ENCODE measurements around the gene HAGH. TPM values are rescaled to one million over a fixed set of nuclear protein-coding genes. Genes with fewer than 3 reads are reported as not detected.

HAGH gene
- total RNA-seq, 5 donors from 2014 or later (not counting 1 experiment from before 2014, with no cell fraction given), result 37.6 to 102 (median 70.7) TPM

GRCh38 chr16:1816396-1817275 is 10.0 kb downstream of the HAGH start:
- DNase-seq, result no peak

DNA sequence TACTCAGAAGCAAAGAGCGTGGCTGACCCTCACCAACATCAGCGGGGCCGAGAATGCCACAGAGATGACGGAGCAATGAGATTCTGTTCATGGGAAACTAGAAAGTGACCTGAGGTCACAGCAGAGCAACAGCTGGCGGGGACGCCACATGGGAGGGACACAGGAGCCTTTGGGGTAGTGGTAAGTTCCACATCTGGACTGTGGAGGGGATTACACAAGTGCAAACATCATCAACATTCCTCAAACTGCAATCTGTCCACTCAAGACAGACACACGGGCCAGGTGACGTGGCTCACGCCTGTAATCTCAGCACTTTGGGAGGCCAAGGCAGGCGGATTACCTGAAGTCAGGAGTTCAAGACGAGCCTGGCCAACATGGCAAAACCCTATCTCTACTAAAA is 11.2 kb downstream of the HAGH start:
- WGBS (ENCODE audit: insufficient coverage), result 93% methylated on average over 6 of the region's 11 CpGs
- no peaks in the 10 kb centered on the region for H3K9me3 ChIP-seq
- ATAC-seq (replicated peaks in 1 of 4), result no peak
- no peak for DNase-seq
- H3K36me3 Mint-ChIP-seq, result peaks cover 18% of the 10 kb centered on the region
- ChIA-PET POLR2A (interaction anchor here in 1 of 2 donors (0.6 kb wide), 1 partner anchor 834 kb away, joined by 8 read pairs; the partner anchor contains the start of gene SOX8), CTCF (interaction anchor here in 1 of 2 donors (1.2 kb wide), 1 partner anchor 8 kb away, joined by 5 read pairs; no protein-coding TSS in a partner anchor)
- H3K27me3 ChIP-seq (replicated peaks in 1 of 2; ENCODE audit: control insufficient read depth in 2 of 2, extremely low read depth in 1 of 2, insufficient read depth in 2 of 2, low read length in 1 of 2), result no peaks in the 10 kb centered on the region
- H3K4me3 ChIP-seq (ENCODE audit: control insufficient read depth in 1 of 2, extremely low read depth in 1 of 2, low read length in 1 of 2), result no peak overlapping the region
- no peaks in the 10 kb centered on the region for H3K9me3 Mint-ChIP-seq
- peaks cover 29 to 64% of the 10 kb centered on the region in 2 donors for H3K36me3 ChIP-seq (ENCODE audit: control insufficient read depth in 2 of 2, extremely low read depth in 1 of 2, insufficient read depth in 1 of 2, low read length in 1 of 2)
- H3K4me1 Mint-ChIP-seq, result peaks cover 7 to 11% (median 10%) of the 10 kb centered on the region in 3 donors
- H3K4me3 Mint-ChIP-seq, result no peak overlapping the region
- H3K4me1 ChIP-seq (ENCODE audit: control insufficient read depth in 1 of 2, extremely low read depth in 1 of 2, insufficient read depth in 2 of 2, low read length in 2 of 2), result peaks cover 0 to 2% of the 10 kb centered on the region in 2 experiments
- no peak overlapping the region for H3K27ac ChIP-seq (ENCODE audit: low read length)
- H3K27me3 Mint-ChIP-seq, result no peaks in the 10 kb centered on the region
- peak overlapping the region in 1 of 2 donors; percentile 36 for H3K27ac Mint-ChIP-seq

More at GRCh38 chr16:1816396-1817275, 10.0 kb downstream of the HAGH start:
- CTCF ChIA-PET, result no interaction called here
- Histone ChIP-seq H3K4me1 (ENCODE audit: control insufficient read depth in 1 of 2, extremely low read depth in 1 of 2, insufficient read depth in 2 of 2, low read length in 2 of 2) (peaks cover 0 to 7% of the 10 kb centered on the region in 2 experiments), H3K27me3 (replicated peaks in 1 of 2; ENCODE audit: control insufficient read depth in 2 of 2, extremely low read depth in 1 of 2, insufficient read depth in 2 of 2, low read length in 1 of 2) (no peaks in the 10 kb centered on the region), H3K27ac (ENCODE audit: low read length) (no peak overlapping the region), H3K9me3 (no peaks in the 10 kb centered on the region), H3K4me3 (ENCODE audit: control insufficient read depth in 1 of 2, extremely low read depth in 1 of 2, low read length in 1 of 2) (no peak overlapping the region), H3K36me3 (ENCODE audit: control insufficient read depth in 2 of 2, extremely low read depth in 1 of 2, insufficient read depth in 1 of 2, low read length in 1 of 2) (peaks cover 36 to 70% of the 10 kb centered on the region in 2 donors)
- Mint-ChIP-seq H3K27me3 (no peaks in the 10 kb centered on the region), H3K4me3 (no peak overlapping the region), H3K9me3 (no peaks in the 10 kb centered on the region), H3K36me3 (peaks cover 18% of the 10 kb centered on the region), H3K27ac (no peak overlapping the region), H3K4me1 (peaks cover 7 to 11% (median 10%) of the 10 kb centered on the region in 3 donors)
- 96% methylated on average over 38 of the region's 40 CpGs for WGBS (ENCODE audit: insufficient coverage)
- POLR2A ChIA-PET, result no interaction called here
- no peak for ATAC-seq (replicated peaks in 1 of 4)

DNA sequence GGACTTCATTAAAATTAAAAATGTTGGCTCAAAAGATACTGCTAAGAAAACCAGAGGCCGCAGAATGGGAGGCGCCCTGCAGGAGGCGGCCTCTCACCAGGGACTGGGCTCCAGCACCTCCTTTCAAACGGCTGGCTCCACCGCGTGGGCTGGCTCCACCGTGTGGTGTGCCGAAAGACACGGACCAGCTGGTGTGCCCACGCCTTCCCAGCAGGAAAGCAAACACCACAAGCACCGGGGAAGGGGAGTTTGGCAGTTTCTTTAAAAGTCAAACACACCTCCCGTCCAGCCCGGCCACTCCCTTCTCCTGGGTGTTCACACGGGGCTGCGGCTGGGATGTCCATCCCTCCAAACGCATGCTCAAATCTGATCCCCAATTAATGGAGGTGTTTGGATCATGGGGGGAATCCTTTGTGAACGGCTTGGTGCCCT is 13.9 kb downstream of the HAGH start:
- H3K27ac Mint-ChIP-seq, result no peak overlapping the region
- peaks cover 21% of the 10 kb centered on the region for H3K36me3 Mint-ChIP-seq
- no peaks in the 10 kb centered on the region for H3K27me3 Mint-ChIP-seq
- no peak overlapping the region for H3K4me3 Mint-ChIP-seq
- Histone ChIP-seq H3K36me3 (ENCODE audit: control insufficient read depth in 2 of 2, extremely low read depth in 1 of 2, insufficient read depth in 1 of 2, low read length in 1 of 2) (peaks cover 28 to 62% of the 10 kb centered on the region in 2 donors), H3K4me3 (ENCODE audit: control insufficient read depth in 1 of 2, extremely low read depth in 1 of 2, low read length in 1 of 2) (no peak overlapping the region), H3K27ac (ENCODE audit: low read length) (no peak overlapping the region), H3K4me1 (ENCODE audit: control insufficient read depth in 1 of 2, extremely low read depth in 1 of 2, insufficient read depth in 2 of 2, low read length in 2 of 2) (no peaks in the 10 kb centered on the region), H3K27me3 (replicated peaks in 1 of 2; ENCODE audit: control insufficient read depth in 2 of 2, extremely low read depth in 1 of 2, insufficient read depth in 2 of 2, low read length in 1 of 2) (no peaks in the 10 kb centered on the region), H3K9me3 (no peaks in the 10 kb centered on the region)
- CTCF ChIA-PET, result no interaction called here
- H3K4me1 Mint-ChIP-seq, result peaks cover 7 to 11% (median 10%) of the 10 kb centered on the region in 3 donors
- no peaks in the 10 kb centered on the region for H3K9me3 Mint-ChIP-seq
- DNase-seq, result peak in 32 of 35 experiments; percentile 10 to 60 (median 39)
- POLR2A ChIA-PET, result no interaction called here
- ATAC-seq (replicated peaks in 1 of 4), result peak; percentile 78 to 98 (median 88)
- 14% methylated on average over 10 of the region's 17 CpGs for WGBS (ENCODE audit: insufficient coverage)

DNA sequence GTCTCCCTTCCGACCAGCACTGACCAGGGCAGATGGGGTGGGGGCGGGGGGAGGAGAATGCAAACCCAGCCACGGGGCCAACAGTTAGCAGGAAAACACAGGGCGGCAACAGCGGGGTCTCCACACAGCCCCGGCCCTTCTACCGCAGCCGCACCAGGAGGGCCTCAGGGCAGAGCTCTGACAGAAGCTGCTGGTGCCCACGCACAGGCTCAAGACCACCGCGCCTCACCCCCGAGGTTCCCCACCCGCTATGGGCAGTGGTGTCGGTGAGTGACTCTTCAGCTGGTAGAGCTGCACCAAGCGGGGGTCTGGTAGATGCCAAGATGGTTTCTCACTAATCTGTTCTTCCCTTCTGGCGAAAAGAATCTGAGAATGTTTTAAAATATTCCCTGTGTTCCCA is 16.1 kb downstream of the HAGH start:
- no peak for ATAC-seq (replicated peaks in 1 of 4)
- Histone ChIP-seq H3K36me3 (ENCODE audit: control insufficient read depth in 2 of 2, extremely low read depth in 1 of 2, insufficient read depth in 1 of 2, low read length in 1 of 2) (peaks cover 26 to 50% of the 10 kb centered on the region in 2 donors), H3K27me3 (replicated peaks in 1 of 2; ENCODE audit: control insufficient read depth in 2 of 2, extremely low read depth in 1 of 2, insufficient read depth in 2 of 2, low read length in 1 of 2) (no peaks in the 10 kb centered on the region), H3K4me1 (ENCODE audit: control insufficient read depth in 1 of 2, extremely low read depth in 1 of 2, insufficient read depth in 2 of 2, low read length in 2 of 2) (no peaks in the 10 kb centered on the region), H3K4me3 (ENCODE audit: control insufficient read depth in 1 of 2, extremely low read depth in 1 of 2, low read length in 1 of 2) (no peak overlapping the region), H3K27ac (ENCODE audit: low read length) (no peak overlapping the region), H3K9me3 (no peaks in the 10 kb centered on the region)
- Mint-ChIP-seq H3K27me3 (no peaks in the 10 kb centered on the region), H3K9me3 (no peaks in the 10 kb centered on the region), H3K4me1 (peaks cover 7 to 11% (median 10%) of the 10 kb centered on the region in 3 donors), H3K36me3 (peaks cover 33% of the 10 kb centered on the region), H3K27ac (no peak overlapping the region), H3K4me3 (no peak overlapping the region)
- no peak for DNase-seq
- POLR2A ChIA-PET, result interaction anchor here in 1 of 2 donors (0.8 kb wide), 1 partner anchor 421 kb away, joined by 9 read pairs; no protein-coding TSS in a partner anchor
- CTCF ChIA-PET, result interaction anchor here in 1 of 2 donors (1.0 kb wide), 1 partner anchor 28 kb away, joined by 3 read pairs; the partner anchor contains the start of genes NUBP2 and SPSB3
- 100% methylated on average over 15 of the region's 16 CpGs for WGBS (ENCODE audit: insufficient coverage)

DNA sequence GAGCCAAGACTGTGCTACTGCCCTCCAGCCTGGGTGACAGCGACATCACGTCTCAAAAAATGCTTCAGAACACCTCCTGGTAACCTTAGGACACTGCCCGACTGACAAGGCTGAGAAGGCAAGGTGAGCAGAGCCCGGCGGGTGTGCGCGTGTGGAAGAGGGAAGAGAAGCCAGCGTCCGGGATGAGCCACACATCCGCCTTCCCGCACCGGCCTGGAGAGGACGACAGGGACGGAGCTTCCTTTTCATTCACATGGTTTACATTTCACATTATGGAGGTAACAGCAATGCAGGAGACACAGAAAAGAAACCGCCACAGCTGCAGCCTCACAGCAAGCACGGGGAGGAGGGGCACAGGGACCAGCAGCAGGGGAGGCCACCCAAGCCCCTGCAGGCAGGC is 16.5 kb downstream of the HAGH start:
- Mint-ChIP-seq H3K4me1 (peaks cover 7 to 10% (median 9%) of the 10 kb centered on the region in 3 donors), H3K4me3 (no peak overlapping the region), H3K36me3 (peaks cover 30% of the 10 kb centered on the region), H3K9me3 (no peaks in the 10 kb centered on the region), H3K27me3 (no peaks in the 10 kb centered on the region), H3K27ac (no peak overlapping the region)
- DNase-seq (no peak), ATAC-seq (replicated peaks in 1 of 4) (no peak)
- Histone ChIP-seq H3K27me3 (replicated peaks in 1 of 2; ENCODE audit: control insufficient read depth in 2 of 2, extremely low read depth in 1 of 2, insufficient read depth in 2 of 2, low read length in 1 of 2) (no peaks in the 10 kb centered on the region), H3K27ac (ENCODE audit: low read length) (no peak overlapping the region), H3K4me1 (ENCODE audit: control insufficient read depth in 1 of 2, extremely low read depth in 1 of 2, insufficient read depth in 2 of 2, low read length in 2 of 2) (no peaks in the 10 kb centered on the region), H3K9me3 (no peaks in the 10 kb centered on the region), H3K36me3 (ENCODE audit: control insufficient read depth in 2 of 2, extremely low read depth in 1 of 2, insufficient read depth in 1 of 2, low read length in 1 of 2) (peaks cover 22 to 46% of the 10 kb centered on the region in 2 donors), H3K4me3 (ENCODE audit: control insufficient read depth in 1 of 2, extremely low read depth in 1 of 2, low read length in 1 of 2) (no peak overlapping the region)
- POLR2A ChIA-PET, result interaction anchor here in 1 of 2 donors (0.8 kb wide), 1 partner anchor 420 kb away, joined by 9 read pairs; no protein-coding TSS in a partner anchor
- 97% methylated on average over 11 of the region's 16 CpGs for WGBS (ENCODE audit: insufficient coverage)
- CTCF ChIA-PET, result no interaction called here

- WGBS (ENCODE audit: insufficient coverage), result 96% methylated on average over 17 of the region's 28 CpGs
- Histone ChIP-seq H3K27ac (ENCODE audit: low read length) (no peak overlapping the region), H3K4me3 (ENCODE audit: control insufficient read depth in 1 of 2, extremely low read depth in 1 of 2, low read length in 1 of 2) (no peak overlapping the region), H3K36me3 (ENCODE audit: control insufficient read depth in 2 of 2, extremely low read depth in 1 of 2, insufficient read depth in 1 of 2, low read length in 1 of 2) (peaks cover 22 to 46% of the 10 kb centered on the region in 2 donors), H3K27me3 (replicated peaks in 1 of 2; ENCODE audit: control insufficient read depth in 2 of 2, extremely low read depth in 1 of 2, insufficient read depth in 2 of 2, low read length in 1 of 2) (no peaks in the 10 kb centered on the region), H3K4me1 (ENCODE audit: control insufficient read depth in 1 of 2, extremely low read depth in 1 of 2, insufficient read depth in 2 of 2, low read length in 2 of 2) (no peaks in the 10 kb centered on the region), H3K9me3 (no peaks in the 10 kb centered on the region)
- Mint-ChIP-seq H3K36me3 (peaks cover 26% of the 10 kb centered on the region), H3K27me3 (no peaks in the 10 kb centered on the region), H3K27ac (no peak overlapping the region), H3K9me3 (no peaks in the 10 kb centered on the region), H3K4me1 (peaks cover 7 to 10% (median 9%) of the 10 kb centered on the region in 3 donors), H3K4me3 (no peak overlapping the region)
- DNase-seq (no peak), ATAC-seq (replicated peaks in 1 of 4) (no peak)
- POLR2A ChIA-PET, result no interaction called here
- CTCF ChIA-PET, result no interaction called here
Observed at GRCh38 chr16:1809281-1809801, 17.3 kb downstream of the HAGH start.

Measured in T-cell (primary cell).